WI38 (cell line): ENCODE data around the gene GLT1D1.

Experiments used
- H3K4me3 ChIP-seq: 2 replicates; pipeline ENCODE4 v1.5.1; 2011; ENCODE audit warnings: low read depth, mild to moderate bottlenecking, control low read depth, low read length
- TF ChIP-seq, protein P1 (sequence below): IDR thresholded peaks from 2 replicates; pipeline ENCODE4 v1.5.1; 2012; ENCODE audit warnings: low read depth, mild to moderate bottlenecking, control low read depth, low read length

GLT1D1 gene

DNA sequence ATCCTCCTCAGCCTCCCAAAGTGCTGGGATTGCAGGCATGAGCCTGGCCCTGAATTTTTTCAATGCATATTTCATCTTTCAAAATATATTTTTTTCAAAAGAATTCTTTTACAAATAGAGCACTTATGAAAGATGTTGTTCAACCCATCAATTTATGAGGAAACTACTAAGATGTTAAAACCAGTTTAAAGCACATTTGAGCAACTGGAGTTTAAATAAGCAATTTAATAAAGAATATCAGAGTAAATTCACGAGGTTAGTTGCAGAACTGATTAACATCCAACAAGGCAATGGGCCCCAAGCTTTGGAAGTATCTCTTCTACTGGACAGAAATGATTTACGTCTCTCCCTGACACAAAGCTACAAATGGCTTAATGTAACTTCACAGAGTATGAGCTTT is 23.3 kb downstream of the GLT1D1 start:
- TF ChIP-seq, protein P1, sequence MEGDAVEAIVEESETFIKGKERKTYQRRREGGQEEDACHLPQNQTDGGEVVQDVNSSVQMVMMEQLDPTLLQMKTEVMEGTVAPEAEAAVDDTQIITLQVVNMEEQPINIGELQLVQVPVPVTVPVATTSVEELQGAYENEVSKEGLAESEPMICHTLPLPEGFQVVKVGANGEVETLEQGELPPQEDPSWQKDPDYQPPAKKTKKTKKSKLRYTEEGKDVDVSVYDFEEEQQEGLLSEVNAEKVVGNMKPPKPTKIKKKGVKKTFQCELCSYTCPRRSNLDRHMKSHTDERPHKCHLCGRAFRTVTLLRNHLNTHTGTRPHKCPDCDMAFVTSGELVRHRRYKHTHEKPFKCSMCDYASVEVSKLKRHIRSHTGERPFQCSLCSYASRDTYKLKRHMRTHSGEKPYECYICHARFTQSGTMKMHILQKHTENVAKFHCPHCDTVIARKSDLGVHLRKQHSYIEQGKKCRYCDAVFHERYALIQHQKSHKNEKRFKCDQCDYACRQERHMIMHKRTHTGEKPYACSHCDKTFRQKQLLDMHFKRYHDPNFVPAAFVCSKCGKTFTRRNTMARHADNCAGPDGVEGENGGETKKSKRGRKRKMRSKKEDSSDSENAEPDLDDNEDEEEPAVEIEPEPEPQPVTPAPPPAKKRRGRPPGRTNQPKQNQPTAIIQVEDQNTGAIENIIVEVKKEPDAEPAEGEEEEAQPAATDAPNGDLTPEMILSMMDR, result no peak
- H3K4me3 ChIP-seq, result no peak overlapping the region

DNA sequence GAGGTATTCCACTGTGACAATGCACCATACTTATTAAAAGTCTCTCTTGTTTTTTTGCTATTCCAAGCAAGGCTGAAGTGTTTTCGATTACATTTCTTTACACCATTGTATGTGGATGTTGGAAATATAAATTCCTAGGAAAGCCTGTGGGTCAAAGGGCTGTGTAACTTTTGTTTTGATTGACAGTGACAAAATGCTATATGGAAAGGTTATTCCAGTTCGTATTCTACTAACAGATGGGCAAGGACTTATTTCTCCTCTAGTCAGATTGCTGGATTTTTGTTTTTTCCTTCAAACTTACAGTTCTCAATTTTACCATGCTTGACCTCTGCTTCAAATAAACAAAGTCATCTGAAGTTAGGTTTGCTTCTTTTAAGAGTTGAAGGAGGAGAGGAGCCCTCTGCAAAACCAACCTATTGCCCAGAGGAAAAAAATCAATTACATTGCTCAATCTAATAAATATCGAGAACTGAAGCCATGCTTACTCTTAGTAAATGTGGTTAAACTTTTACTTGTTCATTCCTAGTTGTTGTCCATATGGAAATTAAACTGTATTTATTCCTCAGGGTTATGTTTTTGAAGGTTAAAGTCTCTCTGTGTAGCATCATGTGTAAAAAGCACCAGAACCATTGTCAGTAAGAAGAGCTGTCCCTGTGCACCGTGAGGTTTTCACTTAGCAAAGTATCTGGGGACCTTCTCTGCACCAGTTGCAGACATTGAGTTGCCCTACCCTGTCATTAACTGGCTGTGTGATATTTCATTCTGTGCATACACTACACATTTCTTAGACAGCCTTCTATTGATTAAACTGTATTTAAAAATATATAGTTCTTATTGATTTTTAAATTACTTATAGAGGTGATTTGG is 26.9 kb downstream of the GLT1D1 start:
- H3K4me3 ChIP-seq, result no peak overlapping the region
- TF ChIP-seq, protein P1, result no peak

DNA sequence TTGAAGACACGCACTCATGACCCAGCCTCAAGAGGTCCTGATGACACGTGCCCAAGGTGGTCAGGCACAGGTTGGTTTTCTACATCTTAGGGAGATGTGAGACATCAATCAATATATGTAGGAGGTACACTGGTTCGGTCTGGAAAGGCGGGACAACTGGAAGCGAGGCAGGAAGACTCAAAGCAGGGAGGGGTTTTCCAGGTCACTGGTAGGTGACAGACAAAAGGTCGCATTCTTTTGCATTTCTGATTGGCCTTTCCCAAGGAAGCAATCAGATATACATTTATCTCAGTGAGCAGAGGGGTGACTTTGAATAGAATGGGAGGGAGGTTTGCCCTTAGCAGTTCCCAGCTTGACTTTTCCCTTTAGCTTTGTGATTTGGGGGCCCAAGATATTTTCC is 38.6 kb downstream of the GLT1D1 start:
- H3K4me3 ChIP-seq, result no peak overlapping the region
- TF ChIP-seq, protein P1, result no peak

DNA sequence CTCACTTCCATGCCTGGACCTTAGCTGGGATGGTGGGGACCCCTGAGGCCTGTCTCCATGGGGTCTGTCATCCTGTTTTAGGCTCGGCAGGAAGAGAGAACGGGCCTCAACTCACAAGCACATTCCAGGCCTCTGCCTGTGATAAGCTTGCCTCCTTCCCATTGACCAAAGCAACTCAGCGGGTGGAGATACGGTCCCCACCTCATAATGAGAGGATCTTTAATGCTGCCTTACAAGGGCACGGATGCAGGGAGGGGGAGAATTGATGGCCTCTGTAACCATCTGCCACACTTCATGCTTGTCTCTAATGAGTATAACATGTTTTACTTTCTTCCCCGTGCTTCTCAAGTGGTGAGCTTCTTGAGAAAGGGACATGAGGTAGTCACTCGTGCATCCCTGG is 50.0 kb downstream of the GLT1D1 start:
- TF ChIP-seq, protein P1, result no peak
- no peak overlapping the region for H3K4me3 ChIP-seq

DNA sequence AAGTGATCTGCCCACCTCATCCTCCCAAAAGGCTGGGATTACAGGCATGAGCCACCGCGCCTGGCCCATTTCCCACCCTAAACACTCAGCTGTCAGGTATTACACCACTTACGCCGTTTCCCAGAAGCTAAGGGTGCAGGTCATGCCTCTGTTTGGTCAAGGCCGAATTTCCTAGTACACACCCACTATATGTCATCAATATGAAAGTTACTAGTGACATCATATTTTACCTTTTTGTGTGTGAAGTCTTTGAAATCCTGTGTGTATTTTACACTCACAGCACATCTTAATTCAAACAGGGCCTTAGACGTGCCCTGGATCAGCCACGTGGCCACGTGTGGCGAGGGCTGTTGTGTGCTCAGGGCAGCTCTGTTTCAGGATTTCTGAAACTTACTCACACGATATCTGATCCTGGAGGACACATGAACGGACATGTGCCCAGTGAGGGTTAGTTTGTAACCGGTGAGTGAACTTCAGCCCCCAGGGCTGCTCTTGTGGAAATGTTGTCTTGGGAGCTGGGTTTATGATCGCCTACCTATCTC is 51.8 kb downstream of the GLT1D1 start:
- H3K4me3 ChIP-seq, result no peak overlapping the region
- TF ChIP-seq, protein P1, result no peak

DNA sequence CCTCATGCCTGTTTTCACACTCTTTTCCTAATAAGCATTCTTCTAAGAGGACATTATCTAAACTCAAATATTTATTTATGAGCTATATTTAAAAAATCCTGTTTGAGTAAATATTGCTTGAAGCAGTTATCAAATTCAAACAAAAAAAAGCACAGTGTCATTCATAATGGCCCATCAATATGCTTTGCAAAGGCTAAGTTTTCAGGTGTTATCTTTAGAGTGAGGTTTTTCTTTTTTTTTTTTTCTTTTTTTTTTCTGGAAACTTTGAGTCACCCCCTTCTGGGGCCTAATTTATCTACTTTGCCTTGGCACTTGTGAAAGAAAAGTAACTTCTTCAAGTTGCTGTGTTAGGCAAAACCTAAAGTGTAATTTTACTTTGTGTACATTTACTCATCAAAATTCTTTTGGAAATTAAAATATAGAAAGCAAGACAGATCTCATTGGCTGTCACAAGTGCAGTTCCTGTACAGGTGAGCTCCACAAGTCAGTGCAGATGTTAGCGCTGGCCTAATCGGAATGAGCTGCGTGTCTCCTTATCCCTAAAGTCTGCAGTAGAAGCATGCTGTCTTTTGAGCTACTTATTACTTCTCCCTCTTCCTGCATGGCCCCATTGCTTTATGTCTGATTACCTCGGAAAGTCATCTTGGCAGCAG is 53.3 kb downstream of the GLT1D1 start:
- no peak overlapping the region for H3K4me3 ChIP-seq
- TF ChIP-seq, protein P1, result no peak

DNA sequence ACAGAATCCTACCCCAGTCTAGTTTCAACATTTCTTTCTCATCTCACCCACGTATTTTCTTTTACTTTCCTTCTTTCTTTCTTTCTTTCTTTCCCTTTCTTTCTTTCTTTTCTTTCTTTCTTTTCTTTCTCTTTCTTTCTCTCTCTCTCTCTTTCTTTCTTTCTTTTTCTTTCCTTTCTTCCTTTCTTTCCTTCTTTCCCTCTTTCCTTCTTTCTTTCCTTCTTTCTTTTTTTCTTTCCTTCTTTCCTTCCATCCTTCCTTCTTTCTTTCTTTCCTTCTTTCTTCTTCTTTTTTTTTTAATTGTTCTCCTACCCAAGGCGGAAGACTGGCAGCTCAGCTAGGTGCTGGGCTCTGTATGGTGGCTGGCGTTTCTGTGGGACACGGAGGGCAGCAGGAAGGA is 55.0 kb downstream of the GLT1D1 start:
- TF ChIP-seq, protein P1, result no peak
- H3K4me3 ChIP-seq, result no peak overlapping the region
